Stimulated activated CD8-positive, alpha-beta memory T cell treated with anti-CD3 and anti-CD28 coated beads, Interleukin-2, amount 100 ng/mL, for 1 hour (primary cell): ENCODE results near the gene SIRT2.
"Not testable (repeated sequence)": the region's sequence is repeated elsewhere in the genome, so short reads cannot be mapped to it uniquely, and the experiment has no call there.

Source experiments
- DNase-seq, 2 donors: peaks; one replicate each; pipeline ENCODE4 v3.0.0-alpha.2; 2020; ENCODE audit warnings: low read depth in 2 of 2

The SIRT2 gene

GRCh38 chr19:38899447-38900201 is at the start of gene SIRT2, which contains the start of gene NFKBIB:
SIRT2 (minus strand) TSS chr19:38899618; CDS start chr19:38899521, 97 bp downstream.
NFKBIB (plus strand) TSS chr19:38899969; CDS start chr19:38900033, 64 bp downstream.
- peak; percentile 96 to 98 for DNase-seq

- DNase-seq = no peak
These were observed 47.0 kb upstream of the SIRT2 start for GRCh38 chr19:38946229-38947010.

- DNase-seq = no peak
These were observed 46.3 kb upstream of the SIRT2 start for GRCh38 chr19:38945562-38946228.

GRCh38 chr19:38944981-38945506 is 45.6 kb upstream of the SIRT2 start:
- no peak for DNase-seq

- no peak for DNase-seq
These were observed 43.2 kb upstream of the SIRT2 start for GRCh38 chr19:38942471-38943181.

- DNase-seq = no peak
These were observed 42.6 kb upstream of the SIRT2 start for GRCh38 chr19:38941979-38942378.

GRCh38 chr19:38941466-38941865 is 42.0 kb upstream of the SIRT2 start:
- DNase-seq = not testable (repeated sequence)

- no peak for DNase-seq
These were observed 40.5 kb upstream of the SIRT2 start for GRCh38 chr19:38939957-38940356.

- DNase-seq = no peak
These were observed 34.1 kb upstream of the SIRT2 start for GRCh38 chr19:38933544-38933943.

- no peak for DNase-seq
These were observed 33.2 kb upstream of the SIRT2 start for GRCh38 chr19:38932425-38933179.

GRCh38 chr19:38931521-38931793 is 32.0 kb upstream of the SIRT2 start:
- DNase-seq = no peak

- peak; percentile 93 to 95 for DNase-seq
These were observed 31.5 kb upstream of the SIRT2 start, which contains the start of gene MRPS12 for GRCh38 chr19:38930776-38931520. MRPS12 (plus strand) TSS chr19:38930944; CDS start chr19:38931295, 351 bp downstream.

GRCh38 chr19:38929929-38930775 is 30.7 kb upstream of the SIRT2 start, which contains the start of gene SARS2:
SARS2 (minus strand) TSS chr19:38930763; CDS start chr19:38930736, 27 bp downstream.
- DNase-seq = peak; percentile 87

GRCh38 chr19:38928391-38929001 is 29.1 kb upstream of the SIRT2 start:
- DNase-seq = no peak

- peak in 1 of 2 donors; percentile 23 for DNase-seq
These were observed 25.0 kb upstream of the SIRT2 start for GRCh38 chr19:38924388-38924787.

GRCh38 chr19:38922482-38922881 is 23.1 kb upstream of the SIRT2 start:
- no peak for DNase-seq

GRCh38 chr19:38921420-38922274 is 22.2 kb upstream of the SIRT2 start:
- DNase-seq = no peak
